NCI-H510A (cell line): ENCODE results near the gene SRGAP2B.
"Not testable (repeated sequence)": the region's sequence is repeated elsewhere in the genome, so short reads cannot be mapped to it uniquely, and the experiment has no call there.

Experiments
- DNase-seq: peaks from one replicate; lab custom pipeline; 2025; lab: John Stamatoyannopoulos, UW

The SRGAP2B gene

DNA sequence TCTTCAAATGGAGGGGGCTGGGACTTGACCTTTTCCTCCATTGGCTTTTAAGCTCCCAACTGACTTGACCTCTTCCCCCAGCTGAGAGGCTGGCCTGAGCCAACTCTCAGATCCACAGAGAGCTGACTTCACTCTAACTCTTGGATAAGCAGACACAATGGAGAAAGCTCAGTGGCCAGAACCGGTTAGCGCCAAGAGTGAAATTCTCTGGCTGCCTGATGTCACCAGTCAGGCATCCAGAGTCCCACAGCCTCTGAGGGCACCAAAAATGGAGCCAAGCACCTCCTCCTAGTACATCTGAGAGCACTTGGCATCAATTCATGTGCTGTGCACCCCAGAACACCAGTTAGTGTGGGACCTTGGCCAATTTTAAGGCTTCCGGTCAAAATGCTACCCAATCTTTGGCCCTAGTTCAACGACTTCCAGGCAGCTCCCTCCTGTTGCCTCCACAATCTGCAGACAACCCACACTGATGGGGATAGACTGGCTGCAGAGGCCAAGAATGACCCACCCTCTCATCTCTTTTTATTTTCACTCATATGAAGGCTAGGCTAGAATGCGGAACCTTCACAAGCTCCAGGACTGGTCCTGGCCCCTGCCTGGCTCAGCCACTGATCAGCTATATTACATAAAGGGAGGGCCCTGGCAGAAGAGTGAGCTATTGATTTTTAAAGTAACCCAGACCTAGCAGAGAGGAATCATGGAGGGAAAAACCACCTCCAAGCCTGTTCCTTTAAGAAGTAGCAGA lies 200.5 kb downstream of the SRGAP2B start:
- DNase-seq: not testable (repeated sequence)

DNA sequence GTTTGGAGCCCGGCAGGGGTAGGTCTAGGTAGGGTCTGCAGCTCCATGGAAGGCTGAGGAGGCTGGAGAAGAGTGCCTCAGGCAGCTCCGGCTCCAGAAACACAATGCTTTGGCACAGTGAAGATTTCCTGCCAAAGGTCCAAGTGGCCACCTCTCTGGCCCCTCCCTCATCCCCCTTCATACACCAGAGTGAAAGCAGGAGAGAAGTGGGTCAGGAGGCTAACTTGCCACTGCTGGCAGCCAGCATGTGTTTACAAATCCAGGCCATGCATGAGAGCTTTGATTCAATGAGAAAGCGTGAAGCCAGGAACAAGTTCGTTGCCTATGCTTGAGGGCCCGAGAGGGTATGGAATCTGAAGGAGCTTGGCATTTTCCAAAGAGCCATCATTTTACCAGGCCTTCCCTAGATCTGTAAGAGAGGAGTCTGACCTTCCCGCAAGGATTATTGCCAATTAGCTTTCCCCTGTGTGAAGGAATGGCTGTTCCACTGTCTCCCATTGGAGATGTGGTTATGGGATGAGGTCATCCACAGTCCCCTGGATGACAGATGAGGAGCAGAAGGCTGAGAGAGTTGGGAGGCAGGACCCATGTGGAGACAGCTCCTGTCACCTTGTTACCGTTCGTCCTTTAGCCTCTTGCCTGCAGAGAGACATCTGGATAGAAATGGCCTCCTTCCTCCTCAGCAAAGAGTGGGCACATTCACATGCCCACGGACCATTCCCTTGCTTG lies 201.3 kb downstream of the SRGAP2B start:
- not testable (repeated sequence) for DNase-seq

DNA sequence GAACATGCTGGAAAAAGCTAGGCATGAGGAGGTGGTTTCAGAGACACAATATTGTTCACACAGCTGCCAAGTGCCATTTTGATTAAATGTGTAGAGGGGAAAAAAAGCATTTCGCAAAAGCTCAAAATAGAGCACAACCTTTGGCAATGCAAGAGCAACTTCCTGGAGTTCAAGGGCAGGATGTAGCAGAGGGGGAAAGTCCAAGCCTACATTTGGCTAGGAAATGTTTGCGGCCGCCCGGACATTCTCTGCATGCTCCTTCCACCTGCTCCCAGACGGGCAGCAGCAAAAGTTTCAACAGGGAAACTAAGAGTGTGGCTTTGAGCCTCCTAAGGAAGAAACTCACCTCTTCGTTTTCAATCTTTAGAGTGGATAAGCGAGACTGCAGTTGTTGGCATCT lies 202.1 kb downstream of the SRGAP2B start:
- not testable (repeated sequence) for DNase-seq

DNA sequence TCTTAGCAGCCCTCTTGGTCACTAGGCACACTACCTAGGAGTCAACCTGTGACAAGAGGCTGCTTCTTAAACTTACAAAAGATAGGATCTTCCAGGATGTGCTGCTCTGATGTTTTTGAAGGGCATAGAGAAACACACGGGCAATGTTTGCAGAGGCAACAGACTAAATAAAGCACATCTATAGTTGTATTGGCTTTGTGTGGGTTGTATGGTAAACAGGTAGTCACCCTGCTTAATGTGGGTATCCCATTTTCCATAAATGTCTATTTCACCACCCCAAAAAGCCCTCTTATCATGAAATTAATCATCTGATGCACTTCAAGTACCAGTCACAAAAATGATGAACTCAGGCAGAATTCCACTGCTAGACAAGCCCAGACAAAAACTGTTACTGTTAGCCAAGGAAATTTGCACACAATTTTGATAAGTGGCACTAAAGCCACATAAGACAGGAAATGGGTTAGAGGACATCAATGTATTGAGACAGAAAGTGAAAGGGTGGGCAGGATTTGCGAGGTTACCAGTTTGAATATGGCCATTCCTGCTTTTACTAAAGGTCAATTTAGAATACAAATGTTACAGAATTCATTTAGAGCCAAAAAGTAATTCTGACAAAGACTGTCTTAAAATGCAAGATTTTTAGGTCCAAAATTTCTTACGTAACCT lies 205.5 kb downstream of the SRGAP2B start:
- DNase-seq: not testable (repeated sequence)

DNA sequence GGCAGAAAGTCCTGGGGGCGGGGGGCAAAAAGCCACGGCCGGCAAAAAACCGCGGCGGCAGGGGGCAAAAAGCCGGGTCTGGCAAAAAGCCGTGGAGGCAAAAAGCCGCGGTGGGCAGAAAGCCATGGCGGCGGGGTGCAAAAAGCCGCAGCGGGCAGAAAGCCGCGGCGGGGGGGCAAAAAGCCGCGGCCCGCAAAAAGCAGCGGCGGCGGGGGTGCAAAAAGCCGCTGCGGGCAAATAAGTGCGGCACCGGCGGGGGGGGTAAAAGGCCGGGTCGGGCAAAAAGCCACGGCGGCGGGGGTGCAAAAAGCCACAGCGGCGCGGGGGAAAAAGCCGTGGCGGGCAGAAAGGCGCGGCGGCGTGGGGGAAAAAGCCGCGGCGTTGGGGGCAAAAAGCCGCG lies 212.1 kb downstream of the SRGAP2B start:
- DNase-seq: not testable (repeated sequence)

DNA sequence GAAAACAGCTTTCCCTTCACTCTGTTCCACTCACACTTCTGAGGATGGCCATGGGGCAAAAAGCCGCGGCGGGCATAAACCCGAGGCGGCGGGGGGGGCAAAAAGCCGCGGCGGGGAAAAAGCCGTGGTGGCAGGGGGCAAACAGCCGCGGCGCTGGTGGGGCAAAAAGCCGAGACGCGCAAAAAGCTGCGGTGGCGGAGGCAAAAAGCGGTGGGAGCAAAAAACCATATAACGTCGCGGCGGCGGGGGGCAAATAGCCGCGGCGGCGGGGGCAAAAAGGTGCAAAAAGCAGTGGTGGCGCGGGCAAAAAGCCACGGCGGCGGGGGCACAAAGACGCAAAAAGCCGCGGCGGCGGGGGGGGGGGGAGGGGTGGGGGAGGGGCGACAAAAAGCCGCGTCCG lies 212.8 kb downstream of the SRGAP2B start:
- DNase-seq: not testable (repeated sequence)

DNA sequence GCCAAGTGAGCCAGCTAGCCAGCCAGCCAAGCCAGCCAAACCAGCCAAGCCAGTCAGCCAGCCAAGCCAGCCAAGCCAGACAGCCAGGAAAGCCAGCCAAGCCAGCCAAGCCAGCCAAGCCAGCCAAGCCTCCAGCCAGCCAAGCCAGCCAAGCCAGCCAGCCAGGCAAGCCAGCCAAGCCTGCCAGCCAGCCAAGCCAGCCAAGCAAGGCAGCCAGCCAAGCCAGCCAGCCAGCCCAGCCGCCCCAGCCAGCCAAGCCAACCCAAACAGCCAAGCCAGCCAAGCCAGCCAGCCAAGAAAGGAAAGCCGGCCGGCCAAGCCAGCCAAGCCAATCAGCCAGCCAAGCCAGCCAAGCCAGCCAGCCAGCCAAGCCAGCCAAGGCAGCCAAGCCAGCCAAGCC lies 236.5 kb downstream of the SRGAP2B start:
- DNase-seq: not testable (repeated sequence)
